HK-2 (cell line): ENCODE measurements around the gene SAG.

Experiments used
- DNase-seq: peaks from one replicate; pipeline ENCODE4 v3.0.0-alpha.2; 2018; ENCODE audit not compliant: unreplicated experiment

The SAG gene

DNA sequence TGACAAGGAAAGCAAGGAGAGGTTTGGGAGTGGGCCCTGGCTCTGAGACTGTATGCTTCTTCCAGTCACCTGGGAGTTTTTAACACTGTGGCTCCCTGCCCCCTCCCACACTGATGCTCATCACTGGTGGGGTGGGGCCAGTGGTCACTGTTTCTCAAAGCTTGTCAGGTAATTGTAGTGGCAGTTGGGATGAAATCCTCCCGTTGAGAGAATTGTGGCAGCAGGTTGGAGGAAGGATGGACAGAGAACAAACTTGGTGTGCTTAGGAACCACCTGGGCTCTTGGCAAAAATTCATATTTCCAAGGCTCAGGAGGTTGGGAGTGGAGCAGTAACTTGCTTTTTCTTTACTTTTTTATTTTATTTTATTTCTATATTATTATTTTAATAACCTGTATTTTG is 71.8 kb downstream of the SAG start:
- DNase-seq = no peak

DNA sequence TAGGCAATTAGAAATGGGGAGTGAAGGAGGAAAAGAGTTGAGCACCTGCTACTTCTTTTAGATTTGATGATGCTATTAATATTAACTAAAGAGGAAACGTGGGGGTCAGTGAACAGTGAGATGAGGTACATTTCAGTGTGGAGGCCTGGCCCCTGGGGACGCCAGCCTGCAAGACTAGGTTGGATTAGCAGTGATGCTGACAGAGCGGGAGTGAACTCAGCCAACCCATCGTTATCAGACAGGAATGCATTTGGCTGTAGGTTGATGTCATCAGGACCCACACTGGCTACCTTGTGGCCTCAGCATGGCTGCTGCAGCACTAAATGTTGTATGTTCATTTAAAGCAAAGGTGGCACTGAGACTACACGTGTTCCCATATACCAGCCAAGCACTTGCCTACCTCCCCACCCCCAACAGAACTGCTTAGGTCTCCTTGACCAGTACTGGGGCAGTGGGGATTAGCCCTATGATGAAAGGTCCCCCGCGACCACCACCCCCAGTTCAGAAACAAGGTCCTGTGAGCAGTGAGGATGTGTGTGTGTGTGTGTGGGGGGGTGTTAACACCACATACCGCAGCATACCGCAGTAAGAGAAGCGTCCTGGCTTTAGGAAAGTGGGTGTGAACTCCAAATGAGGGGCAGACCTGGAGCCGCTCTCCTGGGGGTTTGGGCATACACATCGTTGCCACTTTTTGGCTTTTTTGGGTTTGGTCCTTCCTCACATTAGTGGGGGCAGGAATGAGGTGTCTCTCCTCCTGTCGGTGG is 72.7 kb downstream of the SAG start:
- no peak for DNase-seq

DNA sequence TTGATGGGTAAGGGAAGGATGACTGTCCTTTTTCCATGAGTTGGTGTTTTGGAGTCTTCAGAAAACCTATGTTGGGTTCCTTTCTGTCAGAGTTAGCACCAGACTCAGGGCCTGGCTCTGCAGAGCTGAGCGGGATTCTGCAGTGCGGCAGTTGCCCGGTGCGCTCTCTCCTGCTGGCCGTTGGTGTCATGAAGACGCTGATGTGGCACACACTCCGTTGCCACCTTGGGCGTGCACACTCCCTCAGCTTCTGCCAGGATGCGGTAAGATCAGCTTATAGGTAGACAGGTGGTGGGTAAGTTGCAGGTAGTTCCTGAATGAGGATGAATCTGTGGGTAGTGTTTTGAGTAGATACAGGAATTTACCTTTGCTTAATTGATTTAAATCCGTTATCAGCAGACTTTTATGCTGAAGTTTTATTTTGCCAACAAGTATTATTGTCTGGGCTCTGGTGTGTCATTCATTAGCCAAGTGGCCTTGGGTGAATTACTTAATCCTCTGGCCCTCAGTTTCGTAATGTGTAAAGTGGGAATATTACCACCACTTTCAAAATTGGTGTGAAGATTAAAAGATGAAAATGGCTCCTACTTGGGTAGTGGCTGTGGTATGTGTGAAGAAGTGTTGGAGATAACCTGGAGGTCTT is 73.5 kb downstream of the SAG start:
- DNase-seq = no peak

DNA sequence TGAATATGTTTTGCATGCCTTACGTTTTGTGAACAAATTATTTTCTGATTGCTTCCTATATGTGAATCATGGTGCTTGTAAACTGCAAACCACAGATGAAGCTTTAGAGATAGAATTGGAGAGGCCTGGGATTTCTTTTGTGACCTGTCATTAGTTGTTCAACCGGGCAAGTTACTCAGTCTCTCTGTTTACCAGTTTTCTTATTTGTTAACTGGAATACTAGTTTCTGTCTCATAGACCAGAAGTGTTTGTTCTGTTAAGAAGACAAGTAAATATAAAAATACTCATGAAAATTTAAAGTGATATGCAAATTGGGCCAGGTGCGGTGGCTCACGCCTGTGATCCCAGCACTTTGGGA is 74.0 kb downstream of the SAG start:
- DNase-seq = no peak

DNA sequence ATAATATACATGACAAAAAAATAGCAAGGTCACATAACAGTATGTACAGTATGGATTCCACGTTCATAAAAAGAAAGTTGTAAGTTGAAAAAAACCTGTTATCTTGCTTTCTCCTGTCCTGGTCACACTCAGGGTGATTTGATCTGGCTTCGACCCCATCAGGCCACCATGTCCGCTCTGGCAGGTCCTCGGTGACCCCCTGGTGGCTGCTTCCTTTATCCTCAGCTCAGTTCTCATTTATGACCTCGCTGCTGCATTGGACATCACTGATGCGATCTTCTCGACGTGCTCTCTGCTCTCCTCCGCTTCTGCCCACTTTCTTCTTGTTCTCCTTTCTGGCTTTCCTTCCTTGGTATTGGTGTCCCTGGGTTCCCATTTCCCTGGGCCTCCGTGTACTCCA is 76.4 kb downstream of the SAG start:
- DNase-seq = no peak

DNA sequence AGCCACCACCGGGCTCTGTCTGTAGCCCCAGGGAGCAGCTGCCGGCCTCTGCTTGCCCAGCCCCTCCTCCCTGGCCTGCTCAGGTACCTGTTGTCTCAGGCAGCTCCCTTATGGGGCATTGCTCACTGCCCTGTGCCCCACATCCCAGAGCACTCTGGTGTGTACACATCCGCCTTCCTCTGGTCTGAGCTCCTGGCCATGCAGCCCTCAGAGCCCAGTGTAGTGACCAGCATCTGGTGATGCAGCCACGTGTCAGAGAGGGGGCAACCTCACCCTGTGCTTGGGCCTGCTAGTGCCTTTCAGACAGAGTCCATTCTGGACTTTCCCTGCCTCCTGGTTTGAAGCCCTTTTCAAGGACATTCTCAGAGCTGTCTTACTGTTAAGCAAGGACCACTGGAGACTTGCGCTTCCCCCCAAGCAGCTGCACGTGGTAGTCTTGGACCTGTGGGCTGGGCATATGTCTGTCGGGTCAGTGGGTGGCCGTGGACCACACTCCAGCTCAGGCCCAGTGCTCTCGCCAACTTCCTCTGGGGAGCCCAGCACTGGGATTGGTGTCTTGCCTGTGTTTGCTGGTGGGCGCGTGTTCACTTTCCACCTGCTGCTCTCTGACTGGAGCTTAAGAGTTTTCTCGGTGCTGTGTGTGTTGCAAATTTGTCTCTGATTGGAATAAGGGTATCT is 77.3 kb downstream of the SAG start:
- DNase-seq = peak; percentile 14

DNA sequence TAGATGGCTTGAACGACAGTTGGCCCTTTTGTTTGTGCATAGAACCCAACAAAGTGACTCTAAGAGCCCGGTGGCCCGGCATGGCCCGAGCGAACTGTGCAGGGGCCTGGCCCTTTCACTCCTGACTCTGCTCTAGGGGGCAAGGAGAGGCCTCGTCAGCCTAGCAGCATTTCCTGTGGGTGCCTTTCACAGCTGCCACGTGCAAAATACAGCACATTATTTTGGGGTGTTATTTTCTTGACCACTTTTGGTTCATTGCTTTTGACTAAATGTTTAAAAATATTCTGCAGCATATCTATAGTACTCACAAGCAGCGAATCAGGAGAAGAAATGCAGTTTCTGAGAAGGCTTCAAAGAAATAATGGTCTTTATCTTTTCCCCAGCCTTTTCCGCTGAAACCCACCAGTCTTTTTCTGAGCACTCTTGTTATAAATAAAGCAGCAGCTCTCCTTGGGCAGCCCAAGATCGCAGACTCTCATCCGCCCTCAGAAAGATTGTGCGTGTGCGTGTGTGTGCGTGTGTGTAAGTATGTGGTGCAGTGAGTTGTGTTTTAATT is 78.0 kb downstream of the SAG start:
- no peak for DNase-seq

DNA sequence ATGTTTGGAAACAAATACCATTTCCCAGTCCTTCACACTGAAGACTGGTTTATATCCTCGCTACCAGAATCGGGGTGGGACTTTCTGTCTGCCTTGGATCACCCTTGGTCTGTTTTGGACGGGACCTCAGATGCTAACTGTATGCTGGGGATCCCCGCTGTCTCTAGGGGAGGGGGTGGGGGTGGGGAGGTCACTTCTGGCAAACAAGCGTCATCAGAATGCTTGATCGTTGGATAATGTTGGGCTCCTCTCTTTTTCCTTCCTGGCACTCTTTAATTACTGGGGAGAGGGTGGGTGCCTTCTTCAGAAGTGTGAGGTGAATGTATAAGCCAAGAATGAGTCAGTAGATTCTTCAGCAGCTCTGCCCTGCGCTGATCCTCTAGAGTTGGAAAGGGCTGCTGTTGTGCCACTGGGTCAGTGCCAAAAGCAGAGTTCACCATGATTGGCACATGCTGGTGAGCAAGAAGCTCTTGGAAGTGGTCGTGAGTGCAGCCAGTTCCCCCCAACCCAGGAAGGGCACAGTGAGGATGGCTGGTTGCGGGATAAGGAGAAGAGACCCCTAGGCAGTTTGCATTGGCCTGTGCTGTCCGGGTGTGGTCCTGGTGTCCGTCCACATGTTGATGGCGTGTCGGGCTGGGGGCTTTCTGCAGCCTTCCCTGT is 78.9 kb downstream of the SAG start:
- peak; percentile 33 for DNase-seq

DNA sequence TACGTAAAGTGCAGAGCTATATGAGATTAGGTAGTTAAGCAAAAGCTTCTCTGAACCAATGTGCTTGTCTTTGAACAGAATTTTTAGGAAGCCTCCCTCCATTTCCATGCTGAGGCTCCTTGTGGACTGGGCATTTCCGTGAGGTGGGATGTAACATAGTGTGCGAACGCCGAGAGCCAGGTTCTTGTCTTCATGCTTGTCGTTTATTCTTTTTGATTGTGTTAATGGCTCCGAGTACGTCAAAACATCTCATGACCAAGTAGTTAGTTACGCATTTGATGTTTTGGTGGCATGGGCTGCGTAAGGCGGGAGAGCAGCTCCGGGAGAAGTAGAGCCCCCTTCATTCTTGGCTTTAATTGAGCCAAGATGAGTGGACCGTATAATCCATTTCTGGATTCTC is 79.6 kb downstream of the SAG start:
- DNase-seq = no peak

DNA sequence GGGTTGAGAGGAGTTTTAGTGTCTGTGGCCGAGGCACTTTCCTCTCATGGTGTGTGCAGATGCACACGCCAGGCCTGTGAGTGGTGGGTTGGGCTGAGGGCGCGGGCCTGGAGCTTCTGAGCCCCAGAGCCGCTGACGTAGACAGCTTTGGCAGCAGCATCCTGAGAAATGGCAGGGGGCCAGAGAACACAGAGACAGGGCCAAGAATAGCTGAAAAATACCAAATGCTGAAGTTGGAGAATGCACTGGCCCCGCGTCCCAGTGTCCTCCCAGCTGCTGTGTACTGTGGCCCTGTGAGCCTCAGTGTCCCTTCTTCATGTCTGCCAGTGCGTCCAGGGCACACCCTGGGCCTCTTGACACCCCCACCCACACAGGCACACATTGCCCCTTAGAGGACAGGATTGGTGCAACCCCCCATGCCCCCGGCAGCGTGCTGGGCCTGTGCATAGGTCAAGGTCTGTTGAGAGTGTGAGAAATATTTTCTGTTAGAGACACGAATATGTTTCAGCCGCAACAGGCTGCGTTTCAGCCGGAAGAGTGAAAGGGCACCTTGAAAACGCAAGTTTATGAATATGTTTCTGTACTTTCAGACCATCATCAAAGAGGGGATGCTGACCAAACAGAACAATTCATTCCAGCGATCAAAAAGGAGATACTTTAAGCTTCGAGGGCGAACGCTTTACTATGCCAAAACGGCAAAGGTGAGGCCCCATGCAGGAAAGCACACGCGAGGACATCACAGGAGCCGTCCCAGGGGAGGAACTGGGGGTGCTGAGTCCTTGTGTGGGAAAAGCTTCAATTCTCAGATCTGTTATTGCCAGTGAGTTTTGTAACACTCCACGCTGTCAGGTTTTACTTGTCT is 80.3 kb downstream of the SAG start:
- no peak for DNase-seq

DNA sequence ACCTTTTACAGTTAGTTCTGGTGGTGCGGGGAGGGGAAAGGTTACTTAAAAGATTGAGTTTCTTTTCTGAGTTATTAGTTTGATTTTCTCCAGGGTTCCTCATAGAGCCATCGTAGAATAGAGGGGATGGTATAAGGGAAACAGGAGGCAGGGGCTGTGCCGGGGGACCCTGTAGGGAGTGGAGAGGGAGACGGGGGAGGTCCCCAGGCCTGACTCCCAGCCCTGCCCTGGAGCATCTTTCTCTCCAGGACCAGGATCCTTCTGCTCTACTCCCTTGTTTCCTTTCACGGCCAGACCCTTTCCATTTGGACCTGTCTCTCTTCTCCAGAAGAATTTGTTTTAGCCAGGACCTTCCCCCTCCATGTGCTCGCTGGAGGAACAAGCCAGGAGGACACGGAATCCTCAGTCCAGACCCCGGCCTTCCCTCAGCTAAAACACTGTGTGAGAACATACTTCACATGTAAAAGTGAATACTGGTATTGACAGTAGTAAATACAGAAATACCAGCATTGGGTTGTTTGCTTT is 82.0 kb downstream of the SAG start:
- DNase-seq = no peak

DNA sequence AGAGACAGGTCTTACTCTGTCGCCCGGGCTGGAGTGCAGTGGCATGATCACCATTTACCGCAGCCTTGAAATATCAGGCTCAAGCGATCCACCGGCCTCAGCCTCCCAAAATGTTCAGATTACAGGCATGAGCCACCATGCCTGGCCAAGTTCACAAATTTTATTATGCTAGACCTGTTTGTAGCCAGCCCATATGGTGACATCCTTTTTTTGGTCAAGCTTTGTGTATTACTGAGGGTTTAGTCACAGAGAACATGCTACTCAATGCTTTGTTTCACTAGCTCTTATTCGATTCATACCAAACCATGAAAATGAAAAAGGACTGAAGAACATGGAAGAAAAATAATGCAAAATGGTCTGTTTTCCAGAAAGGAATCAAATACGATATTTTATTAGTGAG is 88.1 kb downstream of the SAG start:
- no peak for DNase-seq
